WTC11 (cell line): ENCODE data around the gene KIRREL2. TPM values are rescaled to one million over a fixed set of nuclear protein-coding genes. Genes with fewer than 3 reads are reported as not detected.
A peak's percentile ranks its signal among the peaks of the same experiment; 100 is the strongest.

Experiments used
- ATAC-seq: fragments of 200-7000 bp; cut with Tn5 transposase; 2 replicates; pipeline ENCODE4 v1.10.0; 2021; ENCODE audit warnings: mild to moderate bottlenecking, moderate library complexity
- CTCF ChIA-PET: fragments of 300-600 bp; sonication (Branson Sonifier 250); formaldehyde crosslinking; loops from one replicate; lab custom pipeline; 2021; ENCODE audit warnings: antibody characterized with exemption; lab: Charles Lee
- POLR2A ChIA-PET: fragments of 350-600 bp; sonication (Branson Sonifier 250); formaldehyde crosslinking; loops from one replicate; lab custom pipeline; 2021; ENCODE audit warnings: antibody characterized with exemption; lab: Charles Lee
- DNase-seq: peaks from one replicate; pipeline ENCODE4 v3.0.0; 2021; ENCODE audit warnings: low spot score
- H3K27ac Mint-ChIP-seq: 2 replicates; pipeline ENCODE4 v1.8.0; 2021; ENCODE audit warnings: mixed read lengths
- H3K27me3 Mint-ChIP-seq: 2 replicates; pipeline ENCODE4 v1.8.0; 2021; ENCODE audit warnings: low read depth, mild to moderate bottlenecking, moderate library complexity, mixed read lengths
- H3K36me3 Mint-ChIP-seq: 2 replicates; pipeline ENCODE4 v1.8.0; 2021; ENCODE audit warnings: mixed read lengths
- H3K4me1 Mint-ChIP-seq: 2 replicates; pipeline ENCODE4 v1.8.0; 2022; ENCODE audit warnings: mixed read lengths
- H3K4me3 Mint-ChIP-seq: 2 replicates; pipeline ENCODE4 v1.8.0; 2021; ENCODE audit warnings: mild to moderate bottlenecking, moderate library complexity, mixed read lengths
- H3K9me3 Mint-ChIP-seq: 2 replicates; pipeline ENCODE4 v1.8.0; 2021; ENCODE audit warnings: mixed read lengths
- GTF2I ChIP-seq: fragments of 250-450 bp; sonication (Bioruptor Pico); conservative IDR thresholded peaks from 2 replicates; pipeline ENCODE4 v1.4.0; 2021; ENCODE audit warnings: mild to moderate bottlenecking
- JUN ChIP-seq: sonication (generic); formaldehyde crosslinking; IDR thresholded peaks from 2 replicates; pipeline ENCODE4 v1.8.0; 2023; ENCODE audit warnings: mild to moderate bottlenecking, missing genetic modification reagents
- NFATC4 ChIP-seq: fragments of 250-450 bp; sonication (Bioruptor Pico); IDR thresholded peaks from 2 replicates; pipeline ENCODE4 v1.9.0; 2021; ENCODE audit warnings: mild to moderate bottlenecking
- NFYB ChIP-seq: sonication (generic); formaldehyde crosslinking; conservative IDR thresholded peaks from 2 replicates; pipeline ENCODE4 v1.8.0; 2022; ENCODE audit warnings: low read depth, missing genetic modification reagents
- NR1H2 ChIP-seq: sonication (generic); formaldehyde crosslinking; IDR thresholded peaks from 2 replicates; pipeline ENCODE4 v1.9.0; 2021; ENCODE audit warnings: mild to moderate bottlenecking, moderate library complexity, missing genetic modification reagents
- NR2C2 ChIP-seq: sonication (generic); formaldehyde crosslinking; IDR thresholded peaks from 2 replicates; pipeline ENCODE4 v1.8.0; 2022; ENCODE audit warnings: mild to moderate bottlenecking, missing genetic modification reagents
- ZBTB21 ChIP-seq: sonication (generic); formaldehyde crosslinking; IDR thresholded peaks from 2 replicates; pipeline ENCODE4 v1.8.1; 2023; ENCODE audit warnings: mild to moderate bottlenecking, missing genetic modification reagents, borderline replicate concordance
- ZNF138 ChIP-seq: sonication (generic); formaldehyde crosslinking; conservative IDR thresholded peaks from 2 replicates; pipeline ENCODE4 v1.8.1; 2022; ENCODE audit warnings: mild to moderate bottlenecking, moderate library complexity, missing genetic modification reagents
- ZNF423 ChIP-seq: fragments of 250-450 bp; sonication (Bioruptor Pico); IDR thresholded peaks from 2 replicates; pipeline ENCODE4 v2.1.2; 2022; ENCODE audit warnings: mild to moderate bottlenecking, moderate library complexity
- total RNA-seq: library from RNA; stranded (reverse); gene quantifications from 3 replicates; pipeline ENCODE4 v1.2.3, GENCODE V29; 2021
- TF ChIP-seq, protein P1 (sequence below): fragments of 250-450 bp; sonication (Bioruptor Pico); IDR thresholded peaks from 2 replicates; pipeline ENCODE4 v1.9.0; 2021; ENCODE audit warnings: mild to moderate bottlenecking
- TF ChIP-seq, protein P2 (sequence below): sonication (generic); formaldehyde crosslinking; IDR thresholded peaks from 2 replicates; pipeline ENCODE4 v1.8.1; 2022; ENCODE audit warnings: low read depth, mild to moderate bottlenecking, moderate library complexity, missing genetic modification reagents, borderline replicate concordance
- TF ChIP-seq, protein P3 (sequence below): fragments of 250-450 bp; sonication (Bioruptor Pico); IDR thresholded peaks from 2 replicates; pipeline ENCODE4 v1.8.0; 2021; ENCODE audit warnings: mild to moderate bottlenecking
- TF ChIP-seq, protein P4 (sequence below): fragments of 250-450 bp; sonication (Bioruptor Pico); IDR thresholded peaks from 2 replicates; pipeline ENCODE4 v1.9.0; 2021; ENCODE audit warnings: mild to moderate bottlenecking
- TF ChIP-seq, protein P5 (sequence below): sonication (generic); formaldehyde crosslinking; IDR thresholded peaks from 2 replicates; pipeline ENCODE4 v1.8.1; 2023; ENCODE audit warnings: mild to moderate bottlenecking, moderate library complexity, missing genetic modification reagents
- TF ChIP-seq, protein P6 (sequence below): sonication (generic); formaldehyde crosslinking; IDR thresholded peaks from 2 replicates; pipeline ENCODE4 v1.8.1; 2022; ENCODE audit warnings: missing genetic modification reagents, borderline replicate concordance
- TF ChIP-seq, protein P7 (sequence below): sonication (generic); formaldehyde crosslinking; IDR thresholded peaks from 2 replicates; pipeline ENCODE4 v1.8.0; 2023; ENCODE audit warnings: mild to moderate bottlenecking, missing genetic modification reagents

Gene KIRREL2
- total RNA-seq, 1 experiment from 2014 or later: 4.7 TPM

DNA sequence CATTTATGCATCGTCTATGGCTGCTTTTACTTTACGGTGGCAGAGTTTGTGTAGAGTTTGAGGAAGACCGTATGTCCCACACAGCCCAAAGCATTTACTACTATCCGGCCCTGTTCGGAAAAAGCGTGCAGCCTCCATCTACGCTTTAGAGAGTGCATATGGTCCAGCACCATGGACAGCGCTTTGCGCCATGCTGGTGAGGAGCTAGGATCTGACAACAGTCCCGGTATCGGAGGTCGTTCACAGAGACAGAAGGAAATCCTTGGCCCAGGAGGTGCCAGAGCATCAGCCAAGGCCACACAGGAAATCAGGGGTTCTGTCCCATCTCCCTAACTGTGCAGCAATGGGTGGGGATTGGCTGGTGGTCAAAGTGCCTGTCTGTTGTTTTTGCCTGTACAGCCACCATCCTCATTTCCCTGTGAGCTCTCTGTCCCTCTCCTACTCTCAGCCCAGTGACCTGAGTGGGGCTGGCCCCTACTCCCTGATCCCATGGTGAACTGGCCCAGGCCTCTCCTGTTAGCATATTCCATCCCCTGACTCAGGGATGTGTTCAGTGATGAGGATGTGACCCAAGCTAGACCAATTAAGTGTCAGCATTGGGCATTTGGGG is 27.9 kb upstream of the KIRREL2 start (continued):
- TF ChIP-seq, protein P1, sequence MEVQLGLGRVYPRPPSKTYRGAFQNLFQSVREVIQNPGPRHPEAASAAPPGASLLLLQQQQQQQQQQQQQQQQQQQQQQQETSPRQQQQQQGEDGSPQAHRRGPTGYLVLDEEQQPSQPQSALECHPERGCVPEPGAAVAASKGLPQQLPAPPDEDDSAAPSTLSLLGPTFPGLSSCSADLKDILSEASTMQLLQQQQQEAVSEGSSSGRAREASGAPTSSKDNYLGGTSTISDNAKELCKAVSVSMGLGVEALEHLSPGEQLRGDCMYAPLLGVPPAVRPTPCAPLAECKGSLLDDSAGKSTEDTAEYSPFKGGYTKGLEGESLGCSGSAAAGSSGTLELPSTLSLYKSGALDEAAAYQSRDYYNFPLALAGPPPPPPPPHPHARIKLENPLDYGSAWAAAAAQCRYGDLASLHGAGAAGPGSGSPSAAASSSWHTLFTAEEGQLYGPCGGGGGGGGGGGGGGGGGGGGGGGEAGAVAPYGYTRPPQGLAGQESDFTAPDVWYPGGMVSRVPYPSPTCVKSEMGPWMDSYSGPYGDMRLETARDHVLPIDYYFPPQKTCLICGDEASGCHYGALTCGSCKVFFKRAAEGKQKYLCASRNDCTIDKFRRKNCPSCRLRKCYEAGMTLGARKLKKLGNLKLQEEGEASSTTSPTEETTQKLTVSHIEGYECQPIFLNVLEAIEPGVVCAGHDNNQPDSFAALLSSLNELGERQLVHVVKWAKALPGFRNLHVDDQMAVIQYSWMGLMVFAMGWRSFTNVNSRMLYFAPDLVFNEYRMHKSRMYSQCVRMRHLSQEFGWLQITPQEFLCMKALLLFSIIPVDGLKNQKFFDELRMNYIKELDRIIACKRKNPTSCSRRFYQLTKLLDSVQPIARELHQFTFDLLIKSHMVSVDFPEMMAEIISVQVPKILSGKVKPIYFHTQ (CRISPR knock-in tag): no peak
- TF ChIP-seq ZNF423 (CRISPR knock-in tag) (no peak), JUN (CRISPR knock-in tag) (peak; percentile 95), NFATC4 (no peak), GTF2I (CRISPR knock-in tag) (no peak), ZBTB21 (CRISPR knock-in tag) (peak; percentile 89; the same call in 1 of the 2 replicates), NR1H2 (no peak), NFYB (CRISPR knock-in tag) (peak; percentile 51)
- TF ChIP-seq, protein P2, sequence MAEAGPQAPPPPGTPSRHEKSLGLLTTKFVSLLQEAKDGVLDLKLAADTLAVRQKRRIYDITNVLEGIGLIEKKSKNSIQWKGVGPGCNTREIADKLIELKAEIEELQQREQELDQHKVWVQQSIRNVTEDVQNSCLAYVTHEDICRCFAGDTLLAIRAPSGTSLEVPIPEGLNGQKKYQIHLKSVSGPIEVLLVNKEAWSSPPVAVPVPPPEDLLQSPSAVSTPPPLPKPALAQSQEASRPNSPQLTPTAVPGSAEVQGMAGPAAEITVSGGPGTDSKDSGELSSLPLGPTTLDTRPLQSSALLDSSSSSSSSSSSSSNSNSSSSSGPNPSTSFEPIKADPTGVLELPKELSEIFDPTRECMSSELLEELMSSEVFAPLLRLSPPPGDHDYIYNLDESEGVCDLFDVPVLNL: 0 out of 2 replicates have a peak, but pooled peaks have one; percentile 49
- TF ChIP-seq, protein P3, sequence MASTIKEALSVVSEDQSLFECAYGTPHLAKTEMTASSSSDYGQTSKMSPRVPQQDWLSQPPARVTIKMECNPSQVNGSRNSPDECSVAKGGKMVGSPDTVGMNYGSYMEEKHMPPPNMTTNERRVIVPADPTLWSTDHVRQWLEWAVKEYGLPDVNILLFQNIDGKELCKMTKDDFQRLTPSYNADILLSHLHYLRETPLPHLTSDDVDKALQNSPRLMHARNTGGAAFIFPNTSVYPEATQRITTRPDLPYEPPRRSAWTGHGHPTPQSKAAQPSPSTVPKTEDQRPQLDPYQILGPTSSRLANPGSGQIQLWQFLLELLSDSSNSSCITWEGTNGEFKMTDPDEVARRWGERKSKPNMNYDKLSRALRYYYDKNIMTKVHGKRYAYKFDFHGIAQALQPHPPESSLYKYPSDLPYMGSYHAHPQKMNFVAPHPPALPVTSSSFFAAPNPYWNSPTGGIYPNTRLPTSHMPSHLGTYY (CRISPR knock-in tag): no peak
- TF ChIP-seq, protein P4, sequence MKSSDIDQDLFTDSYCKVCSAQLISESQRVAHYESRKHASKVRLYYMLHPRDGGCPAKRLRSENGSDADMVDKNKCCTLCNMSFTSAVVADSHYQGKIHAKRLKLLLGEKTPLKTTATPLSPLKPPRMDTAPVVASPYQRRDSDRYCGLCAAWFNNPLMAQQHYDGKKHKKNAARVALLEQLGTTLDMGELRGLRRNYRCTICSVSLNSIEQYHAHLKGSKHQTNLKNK (CRISPR knock-in tag): no peak

DNA sequence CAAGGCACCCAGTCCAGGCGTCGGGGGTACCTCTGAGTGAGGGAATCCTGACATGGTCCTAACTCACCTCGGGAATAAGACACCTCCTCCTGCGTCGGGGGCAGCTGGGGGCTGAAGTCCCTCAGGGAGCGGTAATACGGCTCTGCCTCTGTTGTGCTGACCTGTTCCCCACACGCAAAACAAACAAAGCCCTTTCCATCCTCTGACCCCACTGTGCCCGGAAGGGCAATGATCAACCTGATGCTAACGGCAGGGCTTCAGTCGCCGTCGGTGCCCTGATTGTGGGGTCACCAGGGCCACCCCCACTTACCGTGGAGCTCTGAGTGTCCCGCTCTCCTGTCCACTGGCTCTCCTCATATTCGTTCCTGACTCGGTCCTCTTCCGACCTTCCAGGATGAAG is 25.7 kb upstream of the KIRREL2 start:
- Mint-ChIP-seq H3K9me3 (no peaks in the 10 kb centered on the region), H3K4me3 (no peak overlapping the region), H3K27me3 (peaks cover 41% of the 10 kb centered on the region), H3K4me1 (peaks cover 5% of the 10 kb centered on the region; the same call in 1 of the 2 replicates), H3K27ac (no peak overlapping the region), H3K36me3 (no peaks in the 10 kb centered on the region)
- no peak for DNase-seq
- CTCF ChIA-PET: no interaction called here
- POLR2A ChIA-PET: no interaction called here
- TF ChIP-seq, protein P5, sequence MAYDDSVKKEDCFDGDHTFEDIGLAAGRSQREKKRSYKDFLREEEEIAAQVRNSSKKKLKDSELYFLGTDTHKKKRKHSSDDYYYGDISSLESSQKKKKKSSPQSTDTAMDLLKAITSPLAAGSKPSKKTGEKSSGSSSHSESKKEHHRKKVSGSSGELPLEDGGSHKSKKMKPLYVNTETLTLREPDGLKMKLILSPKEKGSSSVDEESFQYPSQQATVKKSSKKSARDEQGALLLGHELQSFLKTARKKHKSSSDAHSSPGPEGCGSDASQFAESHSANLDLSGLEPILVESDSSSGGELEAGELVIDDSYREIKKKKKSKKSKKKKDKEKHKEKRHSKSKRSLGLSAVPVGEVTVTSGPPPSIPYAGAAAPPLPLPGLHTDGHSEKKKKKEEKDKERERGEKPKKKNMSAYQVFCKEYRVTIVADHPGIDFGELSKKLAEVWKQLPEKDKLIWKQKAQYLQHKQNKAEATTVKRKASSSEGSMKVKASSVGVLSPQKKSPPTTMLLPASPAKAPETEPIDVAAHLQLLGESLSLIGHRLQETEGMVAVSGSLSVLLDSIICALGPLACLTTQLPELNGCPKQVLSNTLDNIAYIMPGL (CRISPR knock-in tag): no peak
- no peak for TF ChIP-seq ZNF138
- TF ChIP-seq, protein P6, sequence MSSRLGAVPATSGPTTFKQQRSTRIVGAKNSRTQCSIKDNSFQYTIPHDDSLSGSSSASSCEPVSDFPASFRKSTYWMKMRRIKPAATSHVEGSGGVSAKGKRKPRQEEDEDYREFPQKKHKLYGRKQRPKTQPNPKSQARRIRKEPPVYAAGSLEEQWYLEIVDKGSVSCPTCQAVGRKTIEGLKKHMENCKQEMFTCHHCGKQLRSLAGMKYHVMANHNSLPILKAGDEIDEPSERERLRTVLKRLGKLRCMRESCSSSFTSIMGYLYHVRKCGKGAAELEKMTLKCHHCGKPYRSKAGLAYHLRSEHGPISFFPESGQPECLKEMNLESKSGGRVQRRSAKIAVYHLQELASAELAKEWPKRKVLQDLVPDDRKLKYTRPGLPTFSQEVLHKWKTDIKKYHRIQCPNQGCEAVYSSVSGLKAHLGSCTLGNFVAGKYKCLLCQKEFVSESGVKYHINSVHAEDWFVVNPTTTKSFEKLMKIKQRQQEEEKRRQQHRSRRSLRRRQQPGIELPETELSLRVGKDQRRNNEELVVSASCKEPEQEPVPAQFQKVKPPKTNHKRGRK (CRISPR knock-in tag): no peak
- no peak for TF ChIP-seq NR2C2
- TF ChIP-seq ZNF423 (CRISPR knock-in tag): no peak
- TF ChIP-seq, protein P7, sequence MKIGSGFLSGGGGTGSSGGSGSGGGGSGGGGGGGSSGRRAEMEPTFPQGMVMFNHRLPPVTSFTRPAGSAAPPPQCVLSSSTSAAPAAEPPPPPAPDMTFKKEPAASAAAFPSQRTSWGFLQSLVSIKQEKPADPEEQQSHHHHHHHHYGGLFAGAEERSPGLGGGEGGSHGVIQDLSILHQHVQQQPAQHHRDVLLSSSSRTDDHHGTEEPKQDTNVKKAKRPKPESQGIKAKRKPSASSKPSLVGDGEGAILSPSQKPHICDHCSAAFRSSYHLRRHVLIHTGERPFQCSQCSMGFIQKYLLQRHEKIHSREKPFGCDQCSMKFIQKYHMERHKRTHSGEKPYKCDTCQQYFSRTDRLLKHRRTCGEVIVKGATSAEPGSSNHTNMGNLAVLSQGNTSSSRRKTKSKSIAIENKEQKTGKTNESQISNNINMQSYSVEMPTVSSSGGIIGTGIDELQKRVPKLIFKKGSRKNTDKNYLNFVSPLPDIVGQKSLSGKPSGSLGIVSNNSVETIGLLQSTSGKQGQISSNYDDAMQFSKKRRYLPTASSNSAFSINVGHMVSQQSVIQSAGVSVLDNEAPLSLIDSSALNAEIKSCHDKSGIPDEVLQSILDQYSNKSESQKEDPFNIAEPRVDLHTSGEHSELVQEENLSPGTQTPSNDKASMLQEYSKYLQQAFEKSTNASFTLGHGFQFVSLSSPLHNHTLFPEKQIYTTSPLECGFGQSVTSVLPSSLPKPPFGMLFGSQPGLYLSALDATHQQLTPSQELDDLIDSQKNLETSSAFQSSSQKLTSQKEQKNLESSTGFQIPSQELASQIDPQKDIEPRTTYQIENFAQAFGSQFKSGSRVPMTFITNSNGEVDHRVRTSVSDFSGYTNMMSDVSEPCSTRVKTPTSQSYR (CRISPR knock-in tag): no peak
- ATAC-seq: no peak
